OCI-LY3 (cell line): ENCODE results near the gene S100A9.
A peak's percentile ranks its signal among the peaks of the same experiment; 100 is the strongest.

Experiments used
- H2AFZ ChIP-seq: fragments of 200-600, 300-600 bp; shearing (Covaris generic); 2 replicates; pipeline ENCODE4 v1.6.0; 2014; ENCODE audit warnings: antibody characterized with exemption, low read depth, low read length
- H3K27ac ChIP-seq: fragments of 200-600, 300-600 bp; sonication (generic); 2 replicates; pipeline ENCODE4 v1.5.1; 2014; ENCODE audit warnings: mild to moderate bottlenecking, low read length, moderate library complexity, mixed read lengths
- H3K27me3 ChIP-seq: fragments of 200-600, 300-600 bp; sonication (generic); 2 replicates; pipeline ENCODE4 v1.6.1; 2014; ENCODE audit warnings: low read depth, low read length, mixed read lengths
- H3K36me3 ChIP-seq: fragments of 200-600, 300-600 bp; sonication (generic); replicated peaks from 2 replicates; pipeline ENCODE3; 2014; ENCODE audit warnings: low read depth, low read length, mixed read lengths
- H3K4me1 ChIP-seq: fragments of 300-600, 200-600 bp; sonication (generic); 2 replicates; pipeline ENCODE4 v1.6.1; 2014; ENCODE audit warnings: low read length, mixed read lengths
- H3K4me2 ChIP-seq: fragments of 200-600, 300-600 bp; sonication (generic); 2 replicates; pipeline ENCODE4 v1.6.1; 2014; ENCODE audit warnings: low read length, mixed read lengths
- H3K4me3 ChIP-seq: fragments of 300-600, 200-600 bp; sonication (generic); 2 replicates; pipeline ENCODE4 v1.5.1; 2014; ENCODE audit warnings: antibody characterized with exemption, mild to moderate bottlenecking, low read length, moderate library complexity
- H3K79me2 ChIP-seq: fragments of 300-600, 200-600 bp; shearing (Covaris generic); 2 replicates; pipeline ENCODE4 v1.6.1; 2014; ENCODE audit warnings: mild to moderate bottlenecking, low read length, mixed read lengths
- H3K9ac ChIP-seq: fragments of 300-600, 200-600 bp; shearing (Covaris generic); 2 replicates; pipeline ENCODE4 v1.6.0; 2014; ENCODE audit warnings: mild to moderate bottlenecking, low read length, moderate library complexity
- H3K9me3 ChIP-seq: fragments of 200-600, 300-600 bp; shearing (Covaris generic); 2 replicates; pipeline ENCODE4 v1.6.1; 2014; ENCODE audit warnings: low read length, mixed read lengths; ENCODE audit not compliant: insufficient read depth
- H4K20me1 ChIP-seq: fragments of 200-600, 300-600 bp; sonication (generic); 2 replicates; pipeline ENCODE4 v1.6.1; 2016; ENCODE audit warnings: low read length, mixed read lengths; ENCODE audit not compliant: insufficient read depth
- EZH2phosphoT487 ChIP-seq: fragments of 200-600 bp; shearing (Covaris generic); IDR thresholded peaks from 2 replicates; pipeline ENCODE4 v1.6.1; 2018; ENCODE audit warnings: antibody characterized with exemption, mixed run types, low read depth
- TF ChIP-seq, protein P1 (sequence below): fragments of 200-600, 300-600 bp; sonication (generic); IDR thresholded peaks from 2 replicates; pipeline ENCODE4 v1.5.1; 2014; ENCODE audit warnings: antibody characterized with exemption, low read length, low read depth

Gene S100A9

DNA sequence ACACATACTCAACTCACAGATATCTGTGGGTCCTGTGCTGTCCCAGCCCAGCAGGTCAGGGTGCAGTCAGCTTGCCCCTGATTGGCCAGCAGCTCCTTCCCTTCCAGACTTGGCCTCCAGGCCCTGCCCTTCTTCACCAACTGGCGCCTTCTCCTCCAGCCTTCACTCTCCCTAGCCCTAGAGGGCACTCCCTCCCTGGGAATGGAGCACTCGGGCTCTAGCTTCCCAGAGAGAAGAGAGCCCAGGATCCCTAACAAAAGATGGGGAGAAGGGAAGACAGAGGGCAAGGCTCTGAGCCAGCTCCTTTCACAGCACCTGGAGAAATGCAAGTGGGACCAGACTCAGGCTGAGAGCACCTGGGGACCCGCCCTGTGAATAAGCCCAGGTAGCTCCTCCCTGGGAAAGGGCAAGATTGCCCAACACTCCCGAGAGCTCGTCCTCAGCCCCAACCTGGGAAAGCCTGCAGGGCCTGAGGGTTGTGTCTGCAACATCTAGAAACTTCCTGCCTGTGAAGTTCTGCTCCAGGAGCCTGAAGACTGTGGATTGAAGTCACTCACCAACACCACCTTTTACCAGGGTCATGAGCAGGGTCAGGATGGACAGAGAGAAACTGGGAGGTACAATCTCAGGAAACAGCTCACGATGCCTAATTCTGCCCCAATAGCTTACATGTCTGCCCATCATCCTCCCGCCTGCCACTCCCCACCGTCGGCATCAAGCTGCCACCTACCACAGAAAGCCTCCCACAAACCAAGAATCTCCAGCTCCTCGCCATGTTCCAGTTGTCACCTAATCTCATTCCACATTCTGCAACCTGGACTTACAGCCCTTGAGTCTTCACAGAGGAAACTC is 8.9 kb upstream of the S100A9 start, which contains the start of gene PGLYRP4:
Gene PGLYRP4 (minus strand): TSS at position 331 of the 852 bp plus-strand sequence. CDS start 909 bp downstream, outside the sequence.
- no peaks in the 10 kb centered on the region for H3K79me2 ChIP-seq
- H3K4me3 ChIP-seq: peak within 1 kb of the TSS; percentile 52
- peak within 1 kb of the TSS; percentile 71 for H3K4me2 ChIP-seq
- peak within 1 kb of the TSS; percentile 32; the same call in 1 of the 2 replicates for H3K9ac ChIP-seq
- peaks cover 24% of the 10 kb centered on the region for H3K27me3 ChIP-seq
- no peak within 1 kb of the TSS for H3K27ac ChIP-seq
- no peaks in the 10 kb centered on the region for H3K9me3 ChIP-seq
- H3K36me3 ChIP-seq: no peaks in the 10 kb centered on the region
- 0 out of 2 replicates have a peak within 1 kb of the TSS, but pooled peaks have one; percentile 24 for H2AFZ ChIP-seq
- no peaks in the 10 kb centered on the region; the same call in 1 of the 2 replicates for H4K20me1 ChIP-seq
- H3K4me1 ChIP-seq: peaks cover 76% of the 10 kb centered on the region
- no peak for TF ChIP-seq EZH2phosphoT487
- TF ChIP-seq, protein P1, sequence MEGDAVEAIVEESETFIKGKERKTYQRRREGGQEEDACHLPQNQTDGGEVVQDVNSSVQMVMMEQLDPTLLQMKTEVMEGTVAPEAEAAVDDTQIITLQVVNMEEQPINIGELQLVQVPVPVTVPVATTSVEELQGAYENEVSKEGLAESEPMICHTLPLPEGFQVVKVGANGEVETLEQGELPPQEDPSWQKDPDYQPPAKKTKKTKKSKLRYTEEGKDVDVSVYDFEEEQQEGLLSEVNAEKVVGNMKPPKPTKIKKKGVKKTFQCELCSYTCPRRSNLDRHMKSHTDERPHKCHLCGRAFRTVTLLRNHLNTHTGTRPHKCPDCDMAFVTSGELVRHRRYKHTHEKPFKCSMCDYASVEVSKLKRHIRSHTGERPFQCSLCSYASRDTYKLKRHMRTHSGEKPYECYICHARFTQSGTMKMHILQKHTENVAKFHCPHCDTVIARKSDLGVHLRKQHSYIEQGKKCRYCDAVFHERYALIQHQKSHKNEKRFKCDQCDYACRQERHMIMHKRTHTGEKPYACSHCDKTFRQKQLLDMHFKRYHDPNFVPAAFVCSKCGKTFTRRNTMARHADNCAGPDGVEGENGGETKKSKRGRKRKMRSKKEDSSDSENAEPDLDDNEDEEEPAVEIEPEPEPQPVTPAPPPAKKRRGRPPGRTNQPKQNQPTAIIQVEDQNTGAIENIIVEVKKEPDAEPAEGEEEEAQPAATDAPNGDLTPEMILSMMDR: no peak

DNA sequence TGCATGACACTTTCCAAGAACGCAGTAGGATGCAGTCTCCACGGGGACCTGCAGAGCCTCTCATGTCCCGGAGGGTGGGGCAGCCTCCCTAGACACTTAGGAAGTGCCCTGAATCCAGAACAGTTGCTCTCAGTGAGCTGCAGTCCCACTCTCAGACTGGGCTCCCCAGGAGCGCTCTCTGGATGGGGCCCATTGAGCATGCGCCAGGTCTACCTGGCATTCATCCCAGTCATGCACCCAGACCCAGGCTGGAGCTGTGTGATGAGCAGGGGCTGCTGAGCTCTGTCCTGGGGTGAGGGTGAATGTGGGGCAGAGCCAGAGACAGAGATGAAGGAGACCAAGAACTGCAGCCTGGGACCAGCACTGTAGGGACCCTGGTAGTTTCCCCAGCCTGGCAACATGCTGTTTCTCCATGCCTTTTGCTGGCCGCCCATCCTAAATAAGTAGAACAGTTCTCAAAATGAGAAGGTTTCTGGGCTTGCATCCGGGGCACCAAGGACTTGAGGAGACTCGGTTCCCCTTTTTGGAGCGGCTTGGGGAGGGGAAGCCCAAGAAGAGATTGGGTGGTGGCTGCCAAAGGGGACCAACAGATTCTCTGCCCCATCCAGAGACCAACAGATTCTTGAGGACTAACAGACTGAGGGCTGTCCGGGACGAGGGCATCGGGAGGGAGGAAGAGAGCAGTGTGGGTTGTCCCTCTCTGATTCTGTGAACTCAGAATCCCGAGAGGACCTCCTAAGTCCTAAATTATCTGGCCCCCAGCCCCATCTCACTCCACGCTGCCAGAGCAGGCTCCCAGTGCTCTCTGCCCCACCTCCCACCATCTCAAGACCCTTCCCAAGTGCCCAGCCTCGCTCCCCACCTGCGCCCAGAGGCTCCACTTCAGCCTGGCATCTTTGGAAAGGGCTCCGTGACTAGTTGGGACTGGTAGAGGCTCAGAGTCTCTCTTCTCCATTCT is 8.0 kb upstream of the S100A9 start:
- Histone ChIP-seq H4K20me1 (no peaks in the 10 kb centered on the region; the same call in 1 of the 2 replicates), H3K9me3 (no peaks in the 10 kb centered on the region), H3K4me1 (peaks cover 67% of the 10 kb centered on the region), H3K27ac (no peak overlapping the region), H3K79me2 (no peaks in the 10 kb centered on the region), H2AFZ (0 out of 2 replicates have a peak overlapping the region, but pooled peaks have one; percentile 24), H3K27me3 (peaks cover 24% of the 10 kb centered on the region), H3K36me3 (no peaks in the 10 kb centered on the region), H3K9ac (peak overlapping the region; percentile 32), H3K4me3 (peak overlapping the region; percentile 52), H3K4me2 (peak overlapping the region; percentile 71)
- TF ChIP-seq, protein P1: no peak
- TF ChIP-seq EZH2phosphoT487: no peak

DNA sequence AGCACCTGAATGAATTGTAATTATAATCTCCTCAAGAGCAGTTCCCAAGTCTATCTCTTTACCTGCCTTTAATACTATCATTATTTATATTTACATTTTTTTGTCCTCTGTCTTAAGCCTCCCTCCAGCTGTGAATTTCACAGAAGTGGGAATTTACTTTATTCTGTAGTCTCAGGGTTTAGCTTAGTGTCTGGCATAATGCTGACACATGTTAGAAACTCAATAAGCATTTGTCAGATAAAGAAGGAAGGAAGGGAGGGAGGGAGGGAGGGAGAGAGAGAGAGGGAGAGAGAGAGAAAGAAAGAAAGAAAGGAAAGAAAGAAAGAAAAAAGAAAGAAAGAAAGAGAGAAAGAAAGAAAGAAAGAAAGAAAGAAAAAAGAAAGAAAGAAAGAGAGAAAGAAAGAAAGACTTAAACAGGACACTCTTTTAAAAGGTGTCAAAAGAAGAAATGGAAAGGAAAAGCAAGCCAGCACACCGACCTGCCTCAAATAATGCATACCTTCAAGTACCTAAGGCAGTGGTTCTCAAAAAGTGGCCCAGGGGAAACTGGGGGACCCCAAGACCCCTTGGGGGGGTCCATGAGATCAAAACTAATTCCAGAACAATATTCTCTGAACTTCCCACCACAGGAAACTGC is 7.2 kb upstream of the S100A9 start:
- Histone ChIP-seq H4K20me1 (no peaks in the 10 kb centered on the region; the same call in 1 of the 2 replicates), H3K4me1 (peaks cover 59% of the 10 kb centered on the region), H3K27me3 (peaks cover 27% of the 10 kb centered on the region), H3K36me3 (no peaks in the 10 kb centered on the region), H2AFZ (no peak overlapping the region), H3K27ac (no peak overlapping the region), H3K4me2 (peak overlapping the region; percentile 71), H3K4me3 (peak overlapping the region; percentile 52), H3K9me3 (no peaks in the 10 kb centered on the region), H3K9ac (peak overlapping the region; percentile 32; the same call in 1 of the 2 replicates), H3K79me2 (no peaks in the 10 kb centered on the region)
- TF ChIP-seq EZH2phosphoT487: no peak

DNA sequence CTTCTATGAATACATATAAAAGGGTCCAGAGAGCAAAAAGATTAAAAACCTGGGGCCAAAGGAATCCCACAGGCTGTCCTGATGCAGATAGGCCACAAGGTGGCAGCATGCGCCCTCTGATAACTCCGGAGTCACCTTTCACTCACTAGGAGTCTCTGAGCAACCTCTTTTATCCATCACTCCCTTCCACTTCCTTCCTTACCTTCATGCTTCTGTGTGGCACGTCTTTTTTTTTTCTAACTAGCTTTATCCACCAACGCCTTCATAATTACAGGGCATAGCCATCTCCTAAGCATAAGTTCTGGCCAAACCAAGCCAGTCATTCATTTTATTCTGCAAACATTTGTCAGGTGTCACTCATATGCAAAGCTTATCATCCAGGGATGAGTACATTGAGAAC is 5.1 kb upstream of the S100A9 start:
- Histone ChIP-seq H3K36me3 (no peaks in the 10 kb centered on the region), H3K27me3 (peaks cover 38% of the 10 kb centered on the region), H3K27ac (no peak overlapping the region), H3K9ac (no peak overlapping the region), H3K4me3 (no peak overlapping the region), H2AFZ (no peak overlapping the region), H3K79me2 (no peaks in the 10 kb centered on the region), H3K9me3 (no peaks in the 10 kb centered on the region), H3K4me1 (peaks cover 42% of the 10 kb centered on the region), H3K4me2 (no peak overlapping the region), H4K20me1 (no peaks in the 10 kb centered on the region; the same call in 1 of the 2 replicates)
- no peak for TF ChIP-seq EZH2phosphoT487
- TF ChIP-seq, protein P1: peak; percentile 96
